HepG2 (cell line): ENCODE results near the gene NIPAL1. TPM values are rescaled to one million over a fixed set of nuclear protein-coding genes. Genes with fewer than 3 reads are reported as not detected.

Experiments
- ATAC-seq: fragments of 200-7000 bp; cut with Tn5 transposase; 3 replicates; pipeline ENCODE4 v1.9.1; 2020; ENCODE audit warnings: mild to moderate bottlenecking, moderate library complexity
- BruUV-seq: library from RNA; stranded (reverse); fragments of 400-500 nt; replicated peaks from 2 replicates; lab custom pipeline; 2021; lab: Mats Ljungman, UMichigan
- CTCF ChIA-PET: fragments of 300-600 bp; formaldehyde crosslinking; extraction: SDS; loops from one replicate; lab custom pipeline; 2021; ENCODE audit warnings: low total read pairs, inconsistent platforms, low intra/inter-chr PET ratio; lab: Yijun Ruan, JAX
- POLR2A ChIA-PET: fragments of 350-600 bp; sonication (Branson Sonifier 250); formaldehyde crosslinking; loops from one replicate; lab custom pipeline; 2020; ENCODE audit warnings: antibody characterized with exemption, inconsistent platforms; lab: Yijun Ruan, JAX
- DNase-seq: peaks from one replicate; pipeline ENCODE4 v3.0.0-alpha.2; 2015; ENCODE audit warnings: low spot score
- FAIRE-seq: peaks from 3 replicates; lab custom pipeline; 2011; peaks lifted over from hg19 to GRCh38; lab: Jason Lieb, UNC
- H2AFZ ChIP-seq: one replicate; pipeline ENCODE4 v1.6.1; 2011; ENCODE audit warnings: low read length, inconsistent platforms
- H3K27ac ChIP-seq: fragments of 300-600 bp; 3 replicates; pipeline ENCODE4 v1.8.0; 2011; ENCODE audit warnings: mixed run types, mild to moderate bottlenecking, mixed read lengths, low read length, inconsistent platforms; ENCODE audit not compliant: insufficient read depth; ENCODE audit errors: extremely low read length
- H3K27me3 ChIP-seq, 2 experiments: fragments of 200-600 bp in 1 of 2; 2 replicates in 1 of 2; 3 replicates in 1 of 2; pipeline versions ENCODE4 v1.6.0 to v1.8.0; 2011; ENCODE audit warnings: low read length in 2 of 2, mild to moderate bottlenecking in 2 of 2, moderate library complexity in 2 of 2, inconsistent platforms in 1 of 2; ENCODE audit not compliant: insufficient read depth in 2 of 2, control insufficient read depth in 1 of 2
- H3K36me3 ChIP-seq, 2 experiments: fragments of 200-600 bp in 1 of 2; replicated peaks in 1 of 2; 2 replicates in 1 of 2; 3 replicates in 1 of 2; pipeline versions ENCODE4 v1.5.1 to v1.8.0; 2011; ENCODE audit warnings: low read length in 2 of 2, inconsistent platforms in 1 of 2; ENCODE audit not compliant: insufficient read depth in 2 of 2, control insufficient read depth in 1 of 2
- H3K4me1 ChIP-seq: 2 replicates; pipeline ENCODE4 v1.5.1; 2012; ENCODE audit warnings: low read length, inconsistent platforms; ENCODE audit not compliant: insufficient read depth
- H3K4me2 ChIP-seq: 2 replicates; pipeline ENCODE4 v1.6.0; 2011; ENCODE audit warnings: low read depth, low read length, inconsistent platforms
- H3K4me3 ChIP-seq, 3 experiments: fragments of 200-600 bp in 1 of 3; sonication (generic), shearing (Covaris generic) in 1 of 3; replicated peaks in 1 of 3; 2 replicates each; pipeline ENCODE4 v1.5.1; 2011 to 2016; ENCODE audit warnings: low read length in 3 of 3, inconsistent platforms in 2 of 3, low read depth in 2 of 3, mild to moderate bottlenecking in 2 of 3, control low read depth in 1 of 3, mixed read lengths in 1 of 3; ENCODE audit not compliant: insufficient read depth in 1 of 3
- H3K79me2 ChIP-seq: one replicate; pipeline ENCODE4 v1.6.1; 2011; ENCODE audit warnings: low read length, inconsistent platforms; ENCODE audit not compliant: insufficient read depth
- H3K9ac ChIP-seq: 2 replicates; pipeline ENCODE4 v1.6.0; 2011; ENCODE audit warnings: mild to moderate bottlenecking, low read depth, low read length, inconsistent platforms; ENCODE audit not compliant: insufficient read depth
- H3K9me3 ChIP-seq: 2 replicates; pipeline ENCODE4 v1.5.1; 2012; ENCODE audit warnings: mild to moderate bottlenecking, low read length
- H4K20me1 ChIP-seq: 2 replicates; pipeline ENCODE4 v1.6.0; 2011; ENCODE audit warnings: inconsistent platforms, mild to moderate bottlenecking, low read length, moderate library complexity; ENCODE audit not compliant: insufficient read depth
- ARNT ChIP-seq: fragments of 450-650 bp; IDR thresholded peaks from 2 replicates; pipeline ENCODE4 v1.6.1; 2017
- EHMT2 ChIP-seq: fragments of 200-600 bp; sonication (generic); IDR thresholded peaks from 2 replicates; pipeline ENCODE4 v1.7.0; 2017; ENCODE audit warnings: antibody characterized with exemption, low read depth, low read length, borderline replicate concordance
- GLMP ChIP-seq: sonication (generic); formaldehyde crosslinking; IDR thresholded peaks from 2 replicates; pipeline ENCODE4 v1.9.0; 2021; ENCODE audit warnings: missing genetic modification reagents, mild to moderate bottlenecking, borderline replicate concordance
- IRF1 ChIP-seq: sonication (generic); formaldehyde crosslinking; IDR thresholded peaks from 2 replicates; pipeline ENCODE4 v1.4.0; 2020; ENCODE audit warnings: low read depth, mild to moderate bottlenecking, missing genetic modification reagents
- LCORL ChIP-seq, 2 experiments: fragments of 450-650 bp in 1 of 2; sonication (generic) in 1 of 2; formaldehyde crosslinking in 1 of 2; IDR thresholded peaks; 2 replicates each; pipeline versions ENCODE4 v1.5.0 to v1.6.1; 2017 to 2020; ENCODE audit warnings: antibody characterized with exemption in 1 of 2, missing genetic modification reagents in 1 of 2
- TRIM24 ChIP-seq: sonication (generic); formaldehyde crosslinking; IDR thresholded peaks from 2 replicates; pipeline ENCODE4 v1.8.0; 2022; ENCODE audit warnings: mild to moderate bottlenecking, missing genetic modification reagents
- UBTF ChIP-seq: sonication (generic); formaldehyde crosslinking; IDR thresholded peaks from 2 replicates; pipeline ENCODE4 v1.4.0; 2020; ENCODE audit warnings: mild to moderate bottlenecking, missing genetic modification reagents
- ZBTB25 ChIP-seq: IDR thresholded peaks from 2 replicates; pipeline ENCODE4 v1.6.1; 2018; ENCODE audit warnings: missing genetic modification reagents
- ZFP37 ChIP-seq: sonication (generic); formaldehyde crosslinking; IDR thresholded peaks from 2 replicates; pipeline ENCODE4 v1.4.0; 2020; ENCODE audit warnings: missing genetic modification reagents, borderline replicate concordance
- ZFP90 ChIP-seq: sonication (generic); formaldehyde crosslinking; IDR thresholded peaks from 2 replicates; pipeline ENCODE4 v1.8.0; 2022; ENCODE audit warnings: missing genetic modification reagents, mild to moderate bottlenecking, inconsistent platforms, borderline replicate concordance
- ZNF343 ChIP-seq: sonication (generic); formaldehyde crosslinking; IDR thresholded peaks from 2 replicates; pipeline ENCODE4 v1.4.0; 2020; ENCODE audit warnings: mild to moderate bottlenecking, missing genetic modification reagents
- ZNF652 ChIP-seq: IDR thresholded peaks from 2 replicates; pipeline ENCODE4 v1.6.1; 2016; ENCODE audit warnings: low read depth, borderline replicate concordance
- ZNF883 ChIP-seq: sonication (generic); formaldehyde crosslinking; IDR thresholded peaks from 2 replicates; pipeline ENCODE4 v1.5.1; 2020; ENCODE audit warnings: mild to moderate bottlenecking, missing genetic modification reagents; ENCODE audit errors: not compliant biosample characterization
- WGBS: methylation state at CpG from one replicate; pipeline ENCODE4 v1.1.6; 2017; ENCODE audit warnings: low lambda C conversion rate; 5-methylcytosine and 5-hydroxymethylcytosine counted together
- in situ Hi-C: cut with HindIII; loops from 2 replicates; pipeline ENCODE4 v1.10.0; 2017; ENCODE audit warnings: low pct_unique_long_range_greater_than_20kb; ENCODE audit not compliant: extremely low pct_ligation_motif_present
- intact Hi-C: fragments of 100-400 bp; cut with micrococcal nuclease; formaldehyde crosslinking; loops from one replicate; pipeline ENCODE4 v1.10.0; 2022; ENCODE audit not compliant: unreplicated experiment
- polyA plus RNA-seq, 8 experiments: library from polyadenylated mRNA; depleted of rRNA in 3 of 8; stranded (reverse) in 7 of 8; unstranded in 1 of 8; fragments of >200 nt; fragmentation: Illumina TruSeq in 4 of 8; extraction: Trizol in 4 of 8; gene quantifications; 2 replicates each; pipeline versions ENCODE4 v1.2.1 to v1.2.3, GENCODE V29; 2011 to 2016; ENCODE audit warnings: low read depth in 4 of 8, missing spikeins in 1 of 8, mixed read lengths in 1 of 8; ENCODE audit not compliant: insufficient read depth in 1 of 8
- total RNA-seq, 5 experiments: library from RNA; depleted of rRNA; stranded (reverse); fragments of >200 nt; fragmentation: Illumina TruSeq; extraction: Trizol; gene quantifications; 2 replicates each; pipeline ENCODE4 v1.2.3, GENCODE V29; 2016; ENCODE audit warnings: low read depth in 1 of 5

NIPAL1 gene
- total and polyA plus RNA-seq, 2 of the 13 experiments (the other 11 are each of a cell fraction or from before 2014, with no cell fraction given), result 1.4 to 3.4 TPM

GRCh38 chr4:48018112-48018511 lies 1.5 kb downstream of the NIPAL1 start:
- Histone ChIP-seq H3K36me3 (no peaks in the 10 kb centered on the region), H3K9me3 (no peaks in the 10 kb centered on the region)
- no peak for TF ChIP-seq ARNT
- TF ChIP-seq ZNF652 (CRISPR knock-in tag), result no peak
- TF ChIP-seq ZNF343, result no peak
- TF ChIP-seq EHMT2, result no peak
- no peak for TF ChIP-seq TRIM24 (CRISPR knock-in tag)
- no peak for TF ChIP-seq ZNF883 (CRISPR knock-in tag)
- no peak for TF ChIP-seq ZFP37
- no peak for TF ChIP-seq UBTF (CRISPR knock-in tag)
- no peak for TF ChIP-seq ZBTB25
- no peak for TF ChIP-seq IRF1 (CRISPR knock-in tag)
- TF ChIP-seq ZFP90, result no peak
- TF ChIP-seq LCORL (IDR thresholded peaks at IDR 0.05), result no peak
- no peak for TF ChIP-seq LCORL (CRISPR knock-in tag; IDR thresholded peaks at IDR 0.05)
- no peak for TF ChIP-seq GLMP (CRISPR knock-in tag)
- TF ChIP-seq, all 625 proteins: peak for 0
- no peak for DNase-seq
- ChIA-PET CTCF (no interaction called here), POLR2A (no interaction called here)
- peaks cover 20% of the 10 kb centered on the region for H3K4me1 ChIP-seq
- no peak overlapping the region for H3K4me2 ChIP-seq
- in situ Hi-C loops (no loop called here), intact Hi-C loops (loop anchor here (5.0 kb wide), 2 partner anchors 91 to 106 kb away; partner anchors contain the start of gene NFXL1)
- ATAC-seq, result no peak
- no peak overlapping the region for H3K9ac ChIP-seq
- no peak overlapping the region for H3K4me3 ChIP-seq
- BruUV-seq, result no TSS peak
- H3K27ac ChIP-seq, result no peak overlapping the region
- no peaks in the 10 kb centered on the region for H4K20me1 ChIP-seq
- FAIRE-seq, result no peak
- H3K27me3 ChIP-seq, result no peaks in the 10 kb centered on the region; a peak in 1 of 5 replicates
- no peak overlapping the region for H2AFZ ChIP-seq
- no peaks in the 10 kb centered on the region for H3K79me2 ChIP-seq
- WGBS, result 89% methylated on average over 2 of the region's 2 CpGs
